Caco-2 (cell line): Measurements from ENCODE around the gene COL5A1. TPM values are rescaled to one million over a fixed set of nuclear protein-coding genes. Genes with fewer than 3 reads are reported as not detected.
"Not testable (repeated sequence)": the region's sequence is repeated elsewhere in the genome, so short reads cannot be mapped to it uniquely, and the experiment has no call there.

ENCODE experiments used
- BruUV-seq: library from RNA; stranded (reverse); fragments of 400-500 nt; replicated peaks from 2 replicates; lab custom pipeline; 2021; lab: Mats Ljungman, UMichigan
- CTCF ChIA-PET: fragments of 300-600 bp; sonication (Branson Sonifier 250); formaldehyde crosslinking; loops from one replicate; lab custom pipeline; 2022; ENCODE audit warnings: antibody characterized with exemption; lab: Charles Lee
- POLR2A ChIA-PET: fragments of 300-600 bp; sonication (Branson Sonifier 250); formaldehyde crosslinking; loops from one replicate; lab custom pipeline; 2022; ENCODE audit warnings: antibody characterized with exemption; lab: Charles Lee
- DNase-seq, 2 experiments: peaks; one replicate each; pipeline versions ENCODE4 v3.0.0 to v3.0.0-alpha.2; 2020 to 2022
- H3K27me3 ChIP-seq: replicated peaks from 2 replicates; pipeline ENCODE4 v1.6.0; 2011; ENCODE audit warnings: low read length; ENCODE audit not compliant: control insufficient read depth, insufficient read depth
- H3K36me3 ChIP-seq: 2 replicates; pipeline ENCODE4 v1.5.1; 2011; ENCODE audit warnings: low read length; ENCODE audit not compliant: control insufficient read depth, insufficient read depth
- H3K4me1 ChIP-seq: fragments of 250-450 bp; sonication (Bioruptor Pico); 2 replicates; pipeline ENCODE4 v1.5.1; 2020; ENCODE audit warnings: mild to moderate bottlenecking
- H3K4me3 ChIP-seq: 2 replicates; pipeline ENCODE4 v1.5.1; 2011; ENCODE audit warnings: low read depth, mild to moderate bottlenecking, control low read depth, low read length
- H3K9me3 ChIP-seq: fragments of 250-450 bp; sonication (Bioruptor Pico); 2 replicates; pipeline ENCODE4 v1.5.1; 2020; ENCODE audit warnings: mild to moderate bottlenecking, moderate library complexity
- H3K27ac Mint-ChIP-seq: one replicate; pipeline ENCODE4 v1.8.0; 2022; ENCODE audit warnings: mixed read lengths; ENCODE audit not compliant: unreplicated experiment
- H3K27me3 Mint-ChIP-seq: one replicate; pipeline ENCODE4 v1.8.0; 2022; ENCODE audit warnings: mixed read lengths; ENCODE audit not compliant: insufficient read depth, unreplicated experiment
- H3K36me3 Mint-ChIP-seq: one replicate; pipeline ENCODE4 v1.8.0; 2022; ENCODE audit warnings: mild to moderate bottlenecking, mixed read lengths; ENCODE audit not compliant: insufficient read depth, unreplicated experiment
- H3K4me1 Mint-ChIP-seq: one replicate; pipeline ENCODE4 v1.8.0; 2022; ENCODE audit warnings: low read depth, mixed read lengths; ENCODE audit not compliant: unreplicated experiment
- H3K4me3 Mint-ChIP-seq: one replicate; pipeline ENCODE4 v1.8.0; 2022; ENCODE audit warnings: mild to moderate bottlenecking, moderate library complexity, mixed read lengths; ENCODE audit not compliant: unreplicated experiment
- H3K9me3 Mint-ChIP-seq: one replicate; pipeline ENCODE4 v1.8.0; 2022; ENCODE audit warnings: mixed read lengths; ENCODE audit not compliant: unreplicated experiment
- intact Hi-C: fragments of 100-400 bp; cut with micrococcal nuclease; formaldehyde crosslinking; loops from one replicate; pipeline ENCODE4 v1.10.0; 2022; ENCODE audit not compliant: unreplicated experiment
- total RNA-seq: library from RNA; stranded (reverse); gene quantifications from 2 replicates; pipeline ENCODE4 v1.2.3, GENCODE V29; 2022
- TF ChIP-seq, protein P1 (sequence below), 2 experiments: fragments of 200-600 bp in 1 of 2; IDR thresholded peaks; 1 replicate in 1 of 2; 2 replicates in 1 of 2; pipeline versions ENCODE4 v1.5.1 to v1.8.0; 2011 to 2022; ENCODE audit warnings: antibody characterized with exemption in 1 of 2, control low read depth in 1 of 2, inconsistent platforms in 1 of 2, low read depth in 1 of 2, low read length in 1 of 2, mild to moderate bottlenecking in 1 of 2, moderate library complexity in 1 of 2; ENCODE audit not compliant: insufficient read depth in 1 of 2, severe bottlenecking in 1 of 2, unreplicated experiment in 1 of 2

COL5A1 gene
- total RNA-seq, 1 experiment from 2014 or later = 4.8 TPM

DNA sequence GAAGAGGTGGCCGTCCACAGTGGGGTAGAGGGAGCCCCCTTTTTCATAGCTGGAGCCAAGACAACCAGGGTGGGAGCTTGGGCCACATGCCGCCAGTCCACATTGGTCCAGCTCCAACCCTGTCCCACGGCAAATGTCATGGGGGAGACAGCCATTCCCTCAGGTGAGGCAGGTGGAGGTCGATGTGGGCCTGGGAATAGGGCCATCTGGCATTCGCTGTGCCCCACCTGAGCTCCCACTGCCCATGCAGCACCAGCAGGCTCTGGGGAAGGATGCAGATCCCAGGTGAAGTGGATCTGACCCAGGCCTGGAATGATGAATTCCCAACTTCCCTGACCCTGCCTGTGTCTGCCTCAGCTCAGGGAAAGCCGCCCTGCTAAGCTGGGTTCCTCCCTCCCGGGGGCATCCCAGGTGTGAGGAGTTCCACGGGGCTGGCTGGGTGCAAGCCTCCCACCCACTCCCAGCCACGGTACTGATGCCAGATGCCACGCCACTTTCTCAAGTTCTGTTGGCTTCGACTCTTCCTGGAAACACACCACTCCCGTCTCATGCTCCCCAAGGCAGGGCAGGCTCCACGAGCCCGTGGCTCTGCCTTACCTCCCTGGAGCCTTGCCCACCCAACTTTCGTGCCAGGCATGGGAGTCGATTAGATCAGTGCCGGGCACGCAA is 213.8 kb downstream of the COL5A1 start:
- no peak for DNase-seq
- Mint-ChIP-seq H3K4me1 (no peaks in the 10 kb centered on the region), H3K9me3 (peaks cover 9% of the 10 kb centered on the region), H3K36me3 (no peaks in the 10 kb centered on the region), H3K27me3 (peaks cover 6% of the 10 kb centered on the region), H3K27ac (no peak overlapping the region), H3K4me3 (no peak overlapping the region)
- intact Hi-C loops = no loop called here
- no TSS peak for BruUV-seq
- no peak overlapping the region for H3K4me3 ChIP-seq
- ChIA-PET CTCF (no interaction called here), POLR2A (no interaction called here)
- H3K36me3 ChIP-seq = no peaks in the 10 kb centered on the region
- no peaks in the 10 kb centered on the region for H3K9me3 ChIP-seq
- TF ChIP-seq, protein P1, sequence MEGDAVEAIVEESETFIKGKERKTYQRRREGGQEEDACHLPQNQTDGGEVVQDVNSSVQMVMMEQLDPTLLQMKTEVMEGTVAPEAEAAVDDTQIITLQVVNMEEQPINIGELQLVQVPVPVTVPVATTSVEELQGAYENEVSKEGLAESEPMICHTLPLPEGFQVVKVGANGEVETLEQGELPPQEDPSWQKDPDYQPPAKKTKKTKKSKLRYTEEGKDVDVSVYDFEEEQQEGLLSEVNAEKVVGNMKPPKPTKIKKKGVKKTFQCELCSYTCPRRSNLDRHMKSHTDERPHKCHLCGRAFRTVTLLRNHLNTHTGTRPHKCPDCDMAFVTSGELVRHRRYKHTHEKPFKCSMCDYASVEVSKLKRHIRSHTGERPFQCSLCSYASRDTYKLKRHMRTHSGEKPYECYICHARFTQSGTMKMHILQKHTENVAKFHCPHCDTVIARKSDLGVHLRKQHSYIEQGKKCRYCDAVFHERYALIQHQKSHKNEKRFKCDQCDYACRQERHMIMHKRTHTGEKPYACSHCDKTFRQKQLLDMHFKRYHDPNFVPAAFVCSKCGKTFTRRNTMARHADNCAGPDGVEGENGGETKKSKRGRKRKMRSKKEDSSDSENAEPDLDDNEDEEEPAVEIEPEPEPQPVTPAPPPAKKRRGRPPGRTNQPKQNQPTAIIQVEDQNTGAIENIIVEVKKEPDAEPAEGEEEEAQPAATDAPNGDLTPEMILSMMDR (IDR thresholded peaks at IDR 0.05; ENCODE audit: insufficient read depth in 1 of 2, low read depth in 1 of 2, low read length in 1 of 2, severe bottlenecking in 1 of 2, unreplicated experiment in 1 of 2) = no peak
- no peaks in the 10 kb centered on the region for H3K4me1 ChIP-seq
- H3K27me3 ChIP-seq = no peaks in the 10 kb centered on the region

DNA sequence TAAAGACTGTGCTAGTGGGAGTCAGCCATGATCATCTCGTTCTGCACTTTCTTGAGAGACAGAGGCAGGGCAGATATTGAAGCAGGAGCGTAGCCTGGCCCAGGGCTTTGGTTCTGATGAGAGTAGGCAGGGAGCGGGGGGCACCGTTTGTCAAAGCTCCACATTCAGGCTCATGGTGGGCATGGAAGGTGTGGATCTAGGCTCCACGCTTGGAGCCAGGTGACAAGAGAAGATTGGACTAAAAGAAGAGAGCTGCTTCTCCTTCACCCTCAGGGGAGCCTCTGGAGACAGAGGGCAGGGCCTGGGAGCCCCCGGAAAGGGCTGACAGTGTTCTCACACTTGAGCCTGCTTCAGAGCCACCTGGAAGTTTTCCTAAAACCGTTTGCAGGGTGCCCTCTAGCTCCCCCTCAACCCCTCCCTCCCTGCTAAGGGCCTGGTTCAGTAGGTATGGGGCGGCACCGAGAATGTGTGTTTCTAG is 214.3 kb downstream of the COL5A1 start:
- Mint-ChIP-seq H3K36me3 (no peaks in the 10 kb centered on the region), H3K27ac (no peak overlapping the region), H3K9me3 (peaks cover 9% of the 10 kb centered on the region), H3K4me1 (no peaks in the 10 kb centered on the region), H3K27me3 (peaks cover 6% of the 10 kb centered on the region), H3K4me3 (no peak overlapping the region)
- BruUV-seq = no TSS peak
- CTCF ChIA-PET = no interaction called here
- Histone ChIP-seq H3K4me1 (no peaks in the 10 kb centered on the region), H3K36me3 (no peaks in the 10 kb centered on the region), H3K4me3 (no peak overlapping the region), H3K27me3 (no peaks in the 10 kb centered on the region), H3K9me3 (no peaks in the 10 kb centered on the region)
- intact Hi-C loops = no loop called here
- DNase-seq = no peak
- TF ChIP-seq, protein P1 (IDR thresholded peaks at IDR 0.05; ENCODE audit: insufficient read depth in 1 of 2, low read depth in 1 of 2, low read length in 1 of 2, severe bottlenecking in 1 of 2, unreplicated experiment in 1 of 2) = no peak
- POLR2A ChIA-PET = no interaction called here

DNA sequence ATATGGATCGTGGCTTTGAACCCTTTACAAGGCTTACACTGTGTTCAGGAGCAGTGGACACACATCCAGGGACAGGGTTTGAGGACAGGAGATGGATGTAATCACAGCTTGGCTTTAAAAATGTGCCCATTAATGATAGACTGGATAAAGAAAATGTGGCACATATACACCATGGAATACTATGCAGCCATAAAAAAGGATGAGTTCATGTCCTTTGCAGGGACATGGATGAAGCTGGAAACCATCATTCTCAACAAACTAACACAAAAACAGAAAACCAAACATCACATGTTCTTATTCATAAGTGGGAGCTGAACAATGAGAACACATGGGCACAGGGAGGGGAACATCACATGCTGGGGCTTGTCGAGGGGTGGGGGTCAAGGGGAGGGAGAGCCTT is 215.8 kb downstream of the COL5A1 start:
- H3K4me1 Mint-ChIP-seq, H3K4me3 ChIP-seq, H3K36me3 Mint-ChIP-seq, H3K27me3 Mint-ChIP-seq, intact Hi-C loops, DNase-seq, POLR2A ChIA-PET, H3K27ac Mint-ChIP-seq, H3K36me3 ChIP-seq, H3K9me3 ChIP-seq, H3K4me3 Mint-ChIP-seq, CTCF ChIA-PET, H3K27me3 ChIP-seq, H3K9me3 Mint-ChIP-seq, H3K4me1 ChIP-seq, BruUV-seq: not testable (repeated sequence)
